Esophagus (tissue), 2 donors: ENCODE data around the gene NOTCH2. TPM values are rescaled to one million over a fixed set of nuclear protein-coding genes. Genes with fewer than 3 reads are reported as not detected.

Experiments used
- H3K27ac ChIP-seq, 2 donors: one replicate each; pipeline ENCODE4 v1.5.1; 2013; ENCODE audit warnings: low read depth in 2 of 2, mild to moderate bottlenecking in 2 of 2, inconsistent platforms in 1 of 2, low read length in 1 of 2, moderate library complexity in 1 of 2
- H3K27me3 ChIP-seq, 2 donors: one replicate each; pipeline ENCODE4 v1.6.1; 2013; ENCODE audit warnings: low read length in 2 of 2, control low read depth in 1 of 2, mild to moderate bottlenecking in 1 of 2; ENCODE audit not compliant: insufficient read depth in 2 of 2, control insufficient read depth in 1 of 2
- H3K36me3 ChIP-seq, 2 donors: one replicate each; pipeline ENCODE4 v1.6.1; 2013; ENCODE audit warnings: low read length in 1 of 2; ENCODE audit not compliant: control insufficient read depth in 2 of 2, insufficient read depth in 2 of 2
- H3K4me1 ChIP-seq, 2 donors: one replicate each; pipeline ENCODE4 v1.6.1; 2013; ENCODE audit warnings: low read length in 1 of 2; ENCODE audit not compliant: control insufficient read depth in 2 of 2, insufficient read depth in 2 of 2
- H3K4me3 ChIP-seq, 2 donors: one replicate each; pipeline ENCODE4 v1.5.1; 2013; ENCODE audit warnings: low read length in 2 of 2, mild to moderate bottlenecking in 2 of 2, low read depth in 1 of 2, moderate library complexity in 1 of 2
- H3K9me3 ChIP-seq, 2 donors: one replicate each; pipeline ENCODE4 v1.6.1; 2013; ENCODE audit warnings: mild to moderate bottlenecking in 2 of 2, low read depth in 1 of 2, low read length in 1 of 2, moderate library complexity in 1 of 2; ENCODE audit not compliant: control insufficient read depth in 2 of 2, insufficient read depth in 1 of 2
- WGBS, 2 donors: extraction: QIAGEN DNeasy Blood & Tissue Kit; methylation state at CpG; one replicate each; pipeline ENCODE4 v1.1.7; 2013; 5-methylcytosine and 5-hydroxymethylcytosine counted together
- polyA plus RNA-seq, 2 donors: library from polyadenylated mRNA; stranded (reverse); fragments of 200-250 nt; gene quantifications; one replicate each; pipeline ENCODE4 v1.2.3, GENCODE V29; 2013
- donor health status: healthy with polysubstance abuse.
- donor health status: Bipolar disorder and iron deficiency.

The NOTCH2 gene
- polyA plus RNA-seq, 2 donors: 12.5 TPM

DNA sequence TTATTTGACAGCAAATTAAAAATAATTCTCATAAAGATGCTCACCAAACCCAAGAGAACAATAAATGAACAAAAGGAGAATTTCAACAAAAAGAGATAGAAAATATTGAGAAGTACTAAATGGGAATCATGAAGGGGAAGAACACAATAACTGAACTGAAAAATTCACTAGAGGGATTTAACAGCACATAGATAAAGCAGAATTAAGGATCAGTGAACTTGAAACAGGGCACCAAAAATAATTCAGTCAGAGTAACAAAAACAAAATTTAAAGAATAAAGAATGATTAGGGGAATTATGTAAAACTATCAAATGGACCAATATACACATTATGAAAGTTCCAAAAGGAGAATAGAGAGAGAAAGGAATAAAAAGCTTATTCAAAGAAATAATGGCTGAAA, 181.0 kb downstream of the NOTCH2 start:
- Histone ChIP-seq H3K4me1 (no peaks in the 10 kb centered on the region), H3K27me3 (no peaks in the 10 kb centered on the region), H3K4me3 (no peak overlapping the region), H3K27ac (no peak overlapping the region), H3K9me3 (peaks cover 0 to 3% of the 10 kb centered on the region in 2 donors), H3K36me3 (no peaks in the 10 kb centered on the region)

GRCh38 chr1:119887427-119887826, 182.0 kb downstream of the NOTCH2 start:
- no peaks in the 10 kb centered on the region for H3K36me3 ChIP-seq
- H3K27me3 ChIP-seq: no peaks in the 10 kb centered on the region
- no peaks in the 10 kb centered on the region for H3K4me1 ChIP-seq
- no peak overlapping the region for H3K4me3 ChIP-seq
- H3K9me3 ChIP-seq: peaks cover 0 to 3% of the 10 kb centered on the region in 2 donors
- H3K27ac ChIP-seq: no peak overlapping the region

- Histone ChIP-seq H3K4me1 (no peaks in the 10 kb centered on the region), H3K27ac (no peak overlapping the region), H3K36me3 (no peaks in the 10 kb centered on the region), H3K27me3 (no peaks in the 10 kb centered on the region), H3K4me3 (no peak overlapping the region), H3K9me3 (peaks cover 0 to 3% of the 10 kb centered on the region in 2 donors)
- WGBS, 2 donors: 53 to 62% methylated on average over 11 of the region's 11 CpGs
Observed at GRCh38 chr1:119885903-119886783, 183.3 kb downstream of the NOTCH2 start.

GRCh38 chr1:119884711-119885110, 184.8 kb downstream of the NOTCH2 start:
- H3K27ac ChIP-seq: no peak overlapping the region
- no peaks in the 10 kb centered on the region for H3K27me3 ChIP-seq
- peaks cover 0 to 3% of the 10 kb centered on the region in 2 donors for H3K9me3 ChIP-seq
- 23 to 25% methylated on average over 2 of the region's 2 CpGs for WGBS, 2 donors
- no peak overlapping the region for H3K4me3 ChIP-seq
- no peaks in the 10 kb centered on the region for H3K4me1 ChIP-seq
- no peaks in the 10 kb centered on the region for H3K36me3 ChIP-seq

GRCh38 chr1:119883826-119884225, 185.6 kb downstream of the NOTCH2 start:
- H3K4me3 ChIP-seq: no peak overlapping the region
- H3K27me3 ChIP-seq: no peaks in the 10 kb centered on the region
- 93% methylated on average over 3 of the region's 3 CpGs for WGBS, 2 donors
- H3K4me1 ChIP-seq: no peaks in the 10 kb centered on the region
- H3K9me3 ChIP-seq: peaks cover 0 to 3% of the 10 kb centered on the region in 2 donors
- H3K36me3 ChIP-seq: no peaks in the 10 kb centered on the region
- H3K27ac ChIP-seq: no peak overlapping the region

GRCh38 chr1:119882132-119883049, 187.1 kb downstream of the NOTCH2 start:
- no peaks in the 10 kb centered on the region for H3K4me1 ChIP-seq
- no peaks in the 10 kb centered on the region for H3K27me3 ChIP-seq
- no peak overlapping the region for H3K27ac ChIP-seq
- no peaks in the 10 kb centered on the region for H3K36me3 ChIP-seq
- H3K9me3 ChIP-seq: no peaks in the 10 kb centered on the region
- 68 to 73% methylated on average over 5 of the region's 5 CpGs for WGBS, 2 donors
- H3K4me3 ChIP-seq: no peak overlapping the region

DNA sequence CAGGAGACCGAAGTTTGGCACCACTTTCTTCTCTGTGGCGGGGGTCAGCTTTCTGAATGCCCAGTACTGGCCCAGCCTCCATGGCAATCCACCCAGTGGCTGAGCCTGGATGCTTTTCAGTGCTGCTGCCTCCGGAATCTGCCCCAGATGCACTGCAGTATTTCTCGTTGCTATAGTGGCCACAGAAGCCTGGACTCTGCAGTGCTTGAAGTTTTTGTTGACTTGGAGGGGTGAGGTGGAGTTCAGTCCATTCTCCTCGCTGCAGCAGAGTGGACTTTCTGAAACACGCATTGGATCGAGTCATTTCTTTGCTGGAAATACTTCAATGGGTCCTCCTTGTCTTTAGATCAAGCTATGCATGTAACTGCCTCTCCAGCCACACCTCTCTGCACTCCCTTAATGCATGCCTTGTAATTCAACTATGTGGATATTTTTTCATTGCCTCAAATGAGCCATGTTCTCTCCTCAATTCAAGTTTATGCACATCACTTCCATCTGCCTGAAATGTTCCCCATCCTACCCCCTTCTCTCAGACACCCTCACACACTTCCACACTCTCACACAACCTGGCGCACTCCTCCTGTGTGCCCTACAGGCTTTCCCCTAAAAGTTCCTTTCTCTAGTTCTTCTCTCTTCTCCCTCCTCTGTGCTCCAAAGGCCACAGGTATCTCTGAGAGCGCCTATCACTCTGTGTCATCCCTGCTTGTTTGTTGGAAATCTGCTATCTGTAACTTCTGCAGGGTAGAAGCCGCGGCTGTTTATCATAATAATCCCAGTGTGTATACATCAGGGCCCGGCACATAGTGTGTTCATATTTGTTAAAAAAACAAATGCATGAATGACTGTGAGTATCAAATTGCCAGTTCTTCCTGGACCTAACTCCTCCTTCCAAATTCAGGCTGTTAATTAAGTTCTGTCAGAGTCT, 189.7 kb downstream of the NOTCH2 start:
- no peak overlapping the region for H3K4me3 ChIP-seq
- no peaks in the 10 kb centered on the region for H3K27me3 ChIP-seq
- H3K36me3 ChIP-seq: no peaks in the 10 kb centered on the region
- no peak overlapping the region for H3K27ac ChIP-seq
- no peaks in the 10 kb centered on the region for H3K4me1 ChIP-seq
- WGBS, 2 donors: 80 to 82% methylated on average over 12 of the region's 12 CpGs
- no peaks in the 10 kb centered on the region for H3K9me3 ChIP-seq

- Histone ChIP-seq H3K4me3 (no peak overlapping the region), H3K27me3 (no peaks in the 10 kb centered on the region), H3K27ac (no peak overlapping the region), H3K9me3 (no peaks in the 10 kb centered on the region), H3K36me3 (no peaks in the 10 kb centered on the region), H3K4me1 (no peaks in the 10 kb centered on the region)
Observed at GRCh38 chr1:119878171-119878570, 191.3 kb downstream of the NOTCH2 start.

DNA sequence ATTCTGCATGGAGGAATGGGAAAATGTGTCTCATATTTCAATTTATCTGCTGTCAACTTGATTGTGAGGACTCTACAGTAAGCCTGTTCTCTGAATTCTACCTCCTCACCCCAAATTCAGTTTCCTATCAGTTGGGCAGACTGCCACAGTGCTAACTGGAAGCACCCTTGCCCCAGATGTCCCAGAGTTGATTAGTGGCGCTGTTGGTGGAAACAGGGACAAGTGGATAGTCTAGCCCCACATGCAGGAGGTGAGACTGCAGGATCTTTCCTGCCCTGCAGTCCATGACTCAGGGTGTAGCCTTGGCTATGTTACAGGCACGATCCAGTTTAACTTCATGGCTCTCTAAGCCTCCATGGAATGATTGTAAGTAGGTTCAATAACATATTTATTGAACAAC, 195.3 kb downstream of the NOTCH2 start:
- Histone ChIP-seq H3K27me3 (no peaks in the 10 kb centered on the region), H3K9me3 (no peaks in the 10 kb centered on the region), H3K4me3 (no peak overlapping the region), H3K4me1 (no peaks in the 10 kb centered on the region), H3K27ac (no peak overlapping the region), H3K36me3 (no peaks in the 10 kb centered on the region)
- WGBS, 2 donors: 75 to 85% methylated on average over 2 of the region's 2 CpGs
